K562 (cell line): ENCODE measurements around the gene IMMP2L. TPM values are rescaled to one million over a fixed set of nuclear protein-coding genes. Genes with fewer than 3 reads are reported as not detected.

Experiments
- ATAC-seq: fragments of 200-7000 bp; cut with Tn5 transposase; 3 replicates; pipeline ENCODE4 v1.9.1; 2020; ENCODE audit warnings: moderate library complexity
- BruUV-seq: library from RNA; stranded (reverse); fragments of 400-500 nt; replicated peaks from 2 replicates; lab custom pipeline; 2021; lab: Mats Ljungman, UMichigan
- CTCF ChIA-PET: fragments of 300-600 bp; formaldehyde crosslinking; extraction: SDS; loops from one replicate; lab custom pipeline; 2021; ENCODE audit warnings: low intra/inter-chr PET ratio; lab: Yijun Ruan, JAX
- POLR2A ChIA-PET: fragments of 300-600, 350-650 bp; sonication (Branson Sonifier 250); formaldehyde crosslinking; extraction: SDS; loops from one replicate; lab custom pipeline; 2021; ENCODE audit warnings: antibody characterized with exemption, inconsistent platforms; lab: Yijun Ruan, JAX
- DNase-seq, 4 experiments: peaks; one replicate each; pipeline versions ENCODE4 v3.0.0 to v3.0.0-alpha.2; 2011 to 2018; ENCODE audit warnings: low spot score in 3 of 4, mixed read lengths in 3 of 4; ENCODE audit errors: extremely low read depth in 1 of 4
- FAIRE-seq: peaks from 2 replicates; lab custom pipeline; 2011; peaks lifted over from hg19 to GRCh38; lab: Jason Lieb, UNC
- H2AFZ ChIP-seq: 2 replicates; pipeline ENCODE4 v1.6.0; 2011; ENCODE audit warnings: low read depth, low read length, control low read depth, inconsistent platforms
- H3K27ac ChIP-seq: fragments of 200-600 bp; 3 replicates; pipeline ENCODE4 v1.8.0; 2011; ENCODE audit warnings: low read depth, mild to moderate bottlenecking, control low read depth, inconsistent platforms, low read length, moderate library complexity, mixed read lengths; ENCODE audit errors: extremely low read depth
- H3K27me3 ChIP-seq, 2 experiments: fragments of 300-600 bp in 1 of 2; 2 replicates in 1 of 2; 3 replicates in 1 of 2; pipeline versions ENCODE4 v1.6.0 to v1.8.0; 2011; ENCODE audit warnings: inconsistent platforms in 2 of 2, low read length in 2 of 2, mild to moderate bottlenecking in 1 of 2, mixed read lengths in 1 of 2, moderate library complexity in 1 of 2; ENCODE audit not compliant: control insufficient read depth in 2 of 2, insufficient read depth in 2 of 2
- H3K36me3 ChIP-seq: fragments of 300-600 bp; 3 replicates; pipeline ENCODE4 v1.8.0; 2011; ENCODE audit warnings: mild to moderate bottlenecking, low read length, inconsistent platforms; ENCODE audit not compliant: control insufficient read depth, insufficient read depth
- H3K4me1 ChIP-seq, 2 experiments: fragments of 200-600 bp in 1 of 2; replicated peaks in 1 of 2; 2 replicates in 1 of 2; 3 replicates in 1 of 2; pipeline versions ENCODE4 v1.5.1 to v1.8.0; 2011; ENCODE audit warnings: inconsistent platforms in 2 of 2, low read length in 2 of 2, mild to moderate bottlenecking in 1 of 2, mixed read lengths in 1 of 2, moderate library complexity in 1 of 2; ENCODE audit not compliant: control insufficient read depth in 2 of 2, insufficient read depth in 2 of 2
- H3K4me2 ChIP-seq: 2 replicates; pipeline ENCODE4 v1.6.1; 2011; ENCODE audit warnings: low read length, control low read depth, inconsistent platforms, mixed read lengths; ENCODE audit not compliant: insufficient read depth
- H3K4me3 ChIP-seq: fragments of 200-600 bp; sonication (generic), shearing (Covaris generic); 2 replicates; pipeline ENCODE4 v1.5.1; 2016; ENCODE audit warnings: control low read depth, inconsistent platforms
- H3K79me2 ChIP-seq: fragments of 200-600 bp; 3 replicates; pipeline ENCODE4 v1.8.0; 2011; ENCODE audit warnings: low read length, inconsistent platforms; ENCODE audit not compliant: control insufficient read depth, insufficient read depth
- H3K9ac ChIP-seq, 2 experiments: 2 replicates each; pipeline versions ENCODE4 v1.6.0 to v1.6.1; 2011; ENCODE audit warnings: low read depth in 2 of 2, low read length in 2 of 2, control low read depth in 1 of 2, inconsistent platforms in 1 of 2, mild to moderate bottlenecking in 1 of 2, mixed read lengths in 1 of 2; ENCODE audit not compliant: insufficient read depth in 1 of 2
- H3K9me1 ChIP-seq: one replicate; pipeline ENCODE4 v1.6.0; 2011; ENCODE audit warnings: inconsistent platforms, mild to moderate bottlenecking, low read length, moderate library complexity; ENCODE audit not compliant: control insufficient read depth, insufficient read depth
- H3K9me3 ChIP-seq: replicated peaks from 2 replicates; pipeline ENCODE4 v1.5.1; 2011; ENCODE audit warnings: low read depth, low read length, inconsistent platforms; ENCODE audit not compliant: control insufficient read depth, insufficient read depth
- H4K20me1 ChIP-seq: replicated peaks from 2 replicates; pipeline ENCODE4 v1.6.1; 2011; ENCODE audit warnings: low read length, inconsistent platforms, mixed read lengths; ENCODE audit not compliant: control insufficient read depth, insufficient read depth
- ARNT ChIP-seq, 2 experiments: fragments of 450-650 bp; IDR thresholded peaks; 2 replicates each; pipeline ENCODE4 v1.6.1; 2016; ENCODE audit warnings: mild to moderate bottlenecking in 1 of 2
- HDAC6 ChIP-seq: IDR thresholded peaks from 2 replicates; pipeline ENCODE4 v1.6.1; 2012; ENCODE audit warnings: low read depth, mild to moderate bottlenecking, control low read depth, inconsistent platforms, low read length, moderate library complexity
- HNRNPUL1 ChIP-seq: fragments of 200-400 bp; formaldehyde crosslinking; IDR thresholded peaks from 2 replicates; pipeline ENCODE4 v1.6.1; 2017; ENCODE audit warnings: low read length
- MCM3 ChIP-seq: fragments of 450-650 bp; IDR thresholded peaks from 2 replicates; pipeline ENCODE4 v1.6.1; 2016
- ZNF121 ChIP-seq: sonication (generic); formaldehyde crosslinking; conservative IDR thresholded peaks from 2 replicates; pipeline ENCODE4 v1.8.0; 2022; ENCODE audit warnings: missing genetic modification reagents
- ZNF140 ChIP-seq: fragments of 250-450 bp; sonication (Bioruptor Pico); IDR thresholded peaks from 2 replicates; pipeline ENCODE4 v1.8.0; 2021; ENCODE audit warnings: moderate library complexity, mild to moderate bottlenecking, inconsistent platforms
- ZNF197 ChIP-seq: fragments of 200-800 bp; sonication (Bioruptor generic); IDR thresholded peaks from 2 replicates; pipeline ENCODE4 v1.6.1; 2016; ENCODE audit warnings: low read depth, missing genetic modification characterization, missing compliant biosample characterization
- ZNF324 ChIP-seq: fragments of 250-450 bp; sonication (Bioruptor Pico); IDR thresholded peaks from 2 replicates; pipeline ENCODE4 v1.4.0; 2020; ENCODE audit warnings: mild to moderate bottlenecking
- WGBS: fragments of 100-300 bp; shearing (Covaris generic); methylation state at CpG from one replicate; pipeline ENCODE4 v1.1.6; 2016; ENCODE audit warnings: low coverage, mixed read lengths; ENCODE audit not compliant: insufficient coverage; ENCODE audit errors: missing lambda C conversion rate; 5-methylcytosine and 5-hydroxymethylcytosine counted together
- in situ Hi-C: fragments of 300-500 bp; cut with MboI; formaldehyde crosslinking; loops from 4 replicates; pipeline ENCODE4 v1.15.0; 2018; ENCODE audit warnings: inconsistent platforms, mixed read lengths
- intact Hi-C: fragments of 100-400 bp; cut with micrococcal nuclease; formaldehyde crosslinking; loops from 2 replicates; pipeline ENCODE4 v1.14.2; 2022
- polyA plus RNA-seq, 8 experiments: library from polyadenylated mRNA; depleted of rRNA in 4 of 8; stranded (reverse) in 5 of 8; unstranded in 3 of 8; fragments of >200 nt; fragmentation: Nextera tagmentation in 2 of 8; fragmentation: Illumina TruSeq in 1 of 8; extraction: Ambion mirVana in 2 of 8; extraction: Trizol in 1 of 8; gene quantifications; 2 replicates each; pipeline versions ENCODE4 v1.2.1 to v1.2.3, GENCODE V29; 2011 to 2014; ENCODE audit warnings: inconsistent platforms in 1 of 8, missing spikeins in 1 of 8
- total RNA-seq, 7 experiments: library from RNA; depleted of rRNA in 6 of 7; stranded (reverse); fragments of >200 nt in 6 of 7; fragmentation: Illumina TruSeq in 2 of 7; extraction: Trizol in 2 of 7; gene quantifications; 2 replicates each; pipeline versions ENCODE4 v1.2.1 to v1.2.3, GENCODE V29; 2011 to 2021; ENCODE audit warnings: low replicate concordance in 1 of 7
- TF ChIP-seq, protein P1 (sequence below): fragments of 250-450 bp; sonication (Bioruptor Pico); IDR thresholded peaks from 2 replicates; pipeline ENCODE4 v1.6.1; 2021; ENCODE audit warnings: mild to moderate bottlenecking
- TF ChIP-seq, protein P2 (sequence below): fragments of 450-650 bp; IDR thresholded peaks from 2 replicates; pipeline ENCODE4 v1.7.1; 2018; ENCODE audit warnings: mild to moderate bottlenecking, low read depth; ENCODE audit not compliant: partially characterized antibody
- TF ChIP-seq, protein P3 (sequence below): fragments of 200-800 bp; sonication (Bioruptor generic); IDR thresholded peaks from 2 replicates; pipeline ENCODE4 v1.6.1; 2016; ENCODE audit warnings: missing genetic modification characterization, missing compliant biosample characterization

IMMP2L gene
- total and polyA plus RNA-seq, 9 of the 15 experiments (the other 6 are each of a cell fraction or from before 2014, with no cell fraction given) = 29.7 to 116 (median 53.0) TPM

GRCh38 chr7:110646804-110647203 is 915.5 kb downstream of the IMMP2L start:
- in situ Hi-C loops = no loop called here
- H3K27ac ChIP-seq = no peak overlapping the region
- no peaks in the 10 kb centered on the region for H3K9me1 ChIP-seq
- H3K79me2 ChIP-seq = no peaks in the 10 kb centered on the region
- H3K9ac ChIP-seq = no peak overlapping the region
- FAIRE-seq (no peak), ATAC-seq (no peak), DNase-seq (no peak)
- intact Hi-C loops = no loop called here
- CTCF ChIA-PET = no interaction called here
- no peaks in the 10 kb centered on the region for H3K36me3 ChIP-seq
- POLR2A ChIA-PET = no interaction called here
- no peak overlapping the region for H3K4me3 ChIP-seq
- H3K9me3 ChIP-seq = no peaks in the 10 kb centered on the region
- WGBS = 0% methylated on average over 2 of the region's 2 CpGs
- H3K4me2 ChIP-seq = no peak overlapping the region
- TF ChIP-seq HNRNPUL1 (no peak), ZNF197 (no peak), ZNF121 (CRISPR knock-in tag) (no peak), HDAC6 (no peak), ZNF140 (CRISPR knock-in tag) (no peak), ZNF324 (CRISPR knock-in tag) (no peak), ARNT (IDR thresholded peaks at IDR 0.05) (no peak), MCM3 (no peak)
- TF ChIP-seq, protein P1, sequence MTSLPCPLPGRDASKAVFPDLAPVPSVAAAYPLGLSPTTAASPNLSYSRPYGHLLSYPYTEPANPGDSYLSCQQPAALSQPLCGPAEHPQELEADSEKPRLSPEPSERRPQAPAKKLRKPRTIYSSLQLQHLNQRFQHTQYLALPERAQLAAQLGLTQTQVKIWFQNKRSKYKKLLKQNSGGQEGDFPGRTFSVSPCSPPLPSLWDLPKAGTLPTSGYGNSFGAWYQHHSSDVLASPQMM = no peak
- TF ChIP-seq, protein P2, sequence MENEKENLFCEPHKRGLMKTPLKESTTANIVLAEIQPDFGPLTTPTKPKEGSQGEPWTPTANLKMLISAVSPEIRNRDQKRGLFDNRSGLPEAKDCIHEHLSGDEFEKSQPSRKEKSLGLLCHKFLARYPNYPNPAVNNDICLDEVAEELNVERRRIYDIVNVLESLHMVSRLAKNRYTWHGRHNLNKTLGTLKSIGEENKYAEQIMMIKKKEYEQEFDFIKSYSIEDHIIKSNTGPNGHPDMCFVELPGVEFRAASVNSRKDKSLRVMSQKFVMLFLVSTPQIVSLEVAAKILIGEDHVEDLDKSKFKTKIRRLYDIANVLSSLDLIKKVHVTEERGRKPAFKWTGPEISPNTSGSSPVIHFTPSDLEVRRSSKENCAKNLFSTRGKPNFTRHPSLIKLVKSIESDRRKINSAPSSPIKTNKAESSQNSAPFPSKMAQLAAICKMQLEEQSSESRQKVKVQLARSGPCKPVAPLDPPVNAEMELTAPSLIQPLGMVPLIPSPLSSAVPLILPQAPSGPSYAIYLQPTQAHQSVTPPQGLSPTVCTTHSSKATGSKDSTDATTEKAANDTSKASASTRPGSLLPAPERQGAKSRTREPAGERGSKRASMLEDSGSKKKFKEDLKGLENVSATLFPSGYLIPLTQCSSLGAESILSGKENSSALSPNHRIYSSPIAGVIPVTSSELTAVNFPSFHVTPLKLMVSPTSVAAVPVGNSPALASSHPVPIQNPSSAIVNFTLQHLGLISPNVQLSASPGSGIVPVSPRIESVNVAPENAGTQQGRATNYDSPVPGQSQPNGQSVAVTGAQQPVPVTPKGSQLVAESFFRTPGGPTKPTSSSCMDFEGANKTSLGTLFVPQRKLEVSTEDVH = no peak
- TF ChIP-seq, protein P3, sequence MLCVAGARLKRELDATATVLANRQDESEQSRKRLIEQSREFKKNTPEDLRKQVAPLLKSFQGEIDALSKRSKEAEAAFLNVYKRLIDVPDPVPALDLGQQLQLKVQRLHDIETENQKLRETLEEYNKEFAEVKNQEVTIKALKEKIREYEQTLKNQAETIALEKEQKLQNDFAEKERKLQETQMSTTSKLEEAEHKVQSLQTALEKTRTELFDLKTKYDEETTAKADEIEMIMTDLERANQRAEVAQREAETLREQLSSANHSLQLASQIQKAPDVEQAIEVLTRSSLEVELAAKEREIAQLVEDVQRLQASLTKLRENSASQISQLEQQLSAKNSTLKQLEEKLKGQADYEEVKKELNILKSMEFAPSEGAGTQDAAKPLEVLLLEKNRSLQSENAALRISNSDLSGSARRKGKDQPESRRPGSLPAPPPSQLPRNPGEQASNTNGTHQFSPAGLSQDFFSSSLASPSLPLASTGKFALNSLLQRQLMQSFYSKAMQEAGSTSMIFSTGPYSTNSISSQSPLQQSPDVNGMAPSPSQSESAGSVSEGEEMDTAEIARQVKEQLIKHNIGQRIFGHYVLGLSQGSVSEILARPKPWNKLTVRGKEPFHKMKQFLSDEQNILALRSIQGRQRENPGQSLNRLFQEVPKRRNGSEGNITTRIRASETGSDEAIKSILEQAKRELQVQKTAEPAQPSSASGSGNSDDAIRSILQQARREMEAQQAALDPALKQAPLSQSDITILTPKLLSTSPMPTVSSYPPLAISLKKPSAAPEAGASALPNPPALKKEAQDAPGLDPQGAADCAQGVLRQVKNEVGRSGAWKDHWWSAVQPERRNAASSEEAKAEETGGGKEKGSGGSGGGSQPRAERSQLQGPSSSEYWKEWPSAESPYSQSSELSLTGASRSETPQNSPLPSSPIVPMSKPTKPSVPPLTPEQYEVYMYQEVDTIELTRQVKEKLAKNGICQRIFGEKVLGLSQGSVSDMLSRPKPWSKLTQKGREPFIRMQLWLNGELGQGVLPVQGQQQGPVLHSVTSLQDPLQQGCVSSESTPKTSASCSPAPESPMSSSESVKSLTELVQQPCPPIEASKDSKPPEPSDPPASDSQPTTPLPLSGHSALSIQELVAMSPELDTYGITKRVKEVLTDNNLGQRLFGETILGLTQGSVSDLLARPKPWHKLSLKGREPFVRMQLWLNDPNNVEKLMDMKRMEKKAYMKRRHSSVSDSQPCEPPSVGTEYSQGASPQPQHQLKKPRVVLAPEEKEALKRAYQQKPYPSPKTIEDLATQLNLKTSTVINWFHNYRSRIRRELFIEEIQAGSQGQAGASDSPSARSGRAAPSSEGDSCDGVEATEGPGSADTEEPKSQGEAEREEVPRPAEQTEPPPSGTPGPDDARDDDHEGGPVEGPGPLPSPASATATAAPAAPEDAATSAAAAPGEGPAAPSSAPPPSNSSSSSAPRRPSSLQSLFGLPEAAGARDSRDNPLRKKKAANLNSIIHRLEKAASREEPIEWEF (CRISPR knock-in tag) = no peak
- BruUV-seq = no TSS peak
- no peaks in the 10 kb centered on the region for H4K20me1 ChIP-seq
- H2AFZ ChIP-seq = no peak overlapping the region
- H3K27me3 ChIP-seq = no peaks in the 10 kb centered on the region
- H3K4me1 ChIP-seq = no peaks in the 10 kb centered on the region
